Ovary (tissue), 3 donors: ENCODE data around the gene PTPRG.

Source experiments
- EP300 ChIP-seq: sonication (generic); formaldehyde crosslinking; IDR thresholded peaks from one replicate; pipeline ENCODE4 v1.6.1; 2017; ENCODE audit warnings: antibody characterized with exemption
- TF ChIP-seq, protein P1 (sequence below), 3 donors: fragments of 450-650 bp in 2 of 3; fragments of 200-600 bp in 1 of 3; IDR thresholded peaks; one replicate each; pipeline versions ENCODE4 v1.5.1 to v1.8.0; 2016 to 2022; ENCODE audit warnings: antibody characterized with exemption in 3 of 3, mild to moderate bottlenecking in 1 of 3
- donor health status: DM: no; HTN: no; CAD: no.

DNA sequence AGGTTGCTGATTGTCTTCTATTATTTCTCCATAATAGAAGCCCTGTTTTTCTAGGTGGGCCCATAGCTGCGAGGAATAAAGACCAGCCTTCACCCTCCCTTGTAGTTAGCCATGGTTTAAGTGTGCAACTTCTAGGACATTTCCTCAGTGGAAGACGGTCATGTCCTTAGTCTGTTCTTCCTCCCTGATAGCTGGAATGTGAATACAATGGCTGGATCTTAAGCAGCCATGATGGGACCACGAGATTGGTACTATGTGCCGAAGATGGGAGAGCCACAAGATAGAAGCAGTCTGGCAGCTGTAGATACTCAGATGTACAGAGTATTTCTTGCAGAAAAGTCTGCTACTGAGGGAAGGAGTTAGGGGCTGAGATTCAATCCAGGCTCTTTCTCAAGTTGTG is 152.9 kb downstream of the PTPRG start:
- TF ChIP-seq, protein P1, sequence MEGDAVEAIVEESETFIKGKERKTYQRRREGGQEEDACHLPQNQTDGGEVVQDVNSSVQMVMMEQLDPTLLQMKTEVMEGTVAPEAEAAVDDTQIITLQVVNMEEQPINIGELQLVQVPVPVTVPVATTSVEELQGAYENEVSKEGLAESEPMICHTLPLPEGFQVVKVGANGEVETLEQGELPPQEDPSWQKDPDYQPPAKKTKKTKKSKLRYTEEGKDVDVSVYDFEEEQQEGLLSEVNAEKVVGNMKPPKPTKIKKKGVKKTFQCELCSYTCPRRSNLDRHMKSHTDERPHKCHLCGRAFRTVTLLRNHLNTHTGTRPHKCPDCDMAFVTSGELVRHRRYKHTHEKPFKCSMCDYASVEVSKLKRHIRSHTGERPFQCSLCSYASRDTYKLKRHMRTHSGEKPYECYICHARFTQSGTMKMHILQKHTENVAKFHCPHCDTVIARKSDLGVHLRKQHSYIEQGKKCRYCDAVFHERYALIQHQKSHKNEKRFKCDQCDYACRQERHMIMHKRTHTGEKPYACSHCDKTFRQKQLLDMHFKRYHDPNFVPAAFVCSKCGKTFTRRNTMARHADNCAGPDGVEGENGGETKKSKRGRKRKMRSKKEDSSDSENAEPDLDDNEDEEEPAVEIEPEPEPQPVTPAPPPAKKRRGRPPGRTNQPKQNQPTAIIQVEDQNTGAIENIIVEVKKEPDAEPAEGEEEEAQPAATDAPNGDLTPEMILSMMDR (IDR thresholded peaks at IDR 0.05), result no peak
- TF ChIP-seq EP300, result no peak
